Activated naive CD8-positive, alpha-beta T cell treated with anti-CD3 and anti-CD28 coated beads, Interleukin-2, amount 50 U/mL, for 16 hours (primary cell): Measurements from ENCODE around the gene KRTAP4-8.
"Not testable (repeated sequence)": the region's sequence is repeated elsewhere in the genome, so short reads cannot be mapped to it uniquely, and the experiment has no call there.

Experiments used
- DNase-seq: peaks from one replicate; pipeline ENCODE4 v3.0.0-alpha.2; 2020; ENCODE audit warnings: low read depth, low spot score

Gene KRTAP4-8

DNA sequence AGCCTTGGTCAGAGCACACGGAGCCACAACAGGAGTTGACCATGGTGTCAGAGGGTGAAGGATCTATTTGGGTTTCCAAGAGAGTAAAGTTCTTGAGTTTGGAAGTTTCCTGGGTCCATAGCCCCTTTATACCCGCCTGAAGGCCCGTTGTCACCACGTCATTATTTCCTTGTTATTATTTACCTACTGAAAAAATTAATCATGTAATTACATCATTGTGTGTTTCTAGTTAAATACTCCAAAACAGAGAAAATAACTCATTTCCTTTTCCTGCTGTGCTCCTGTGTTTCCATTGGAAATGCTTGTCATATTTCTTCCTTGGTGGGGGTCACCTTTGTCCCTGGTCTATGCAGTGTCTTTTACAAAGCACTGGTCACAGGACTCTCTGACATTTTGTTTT is at the start of gene KRTAP4-8:
KRTAP4-8 (minus strand) TSS at position 101 of the 400 bp plus-strand sequence; CDS start at position 43, 58 bp downstream.
- DNase-seq: no peak

DNA sequence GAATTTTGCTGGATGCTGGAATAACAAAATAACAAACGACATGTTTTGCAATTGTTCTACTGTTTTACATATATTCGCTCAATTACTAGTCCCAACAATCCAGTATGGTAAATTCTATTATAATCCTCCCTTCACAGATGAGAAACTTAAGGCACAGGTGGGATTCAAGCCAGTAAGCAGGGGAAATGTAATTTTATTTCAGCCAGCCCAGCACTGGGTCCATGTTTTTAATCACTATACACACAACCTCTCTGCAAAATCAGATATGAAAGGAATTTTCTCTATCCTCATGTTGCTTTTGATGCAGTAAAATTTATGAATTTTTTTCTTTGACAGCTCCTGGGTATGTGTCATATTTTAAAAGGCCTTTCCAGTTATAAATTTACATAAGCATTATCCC is 47.3 kb upstream of the KRTAP4-8 start:
- DNase-seq: no peak

- DNase-seq: no peak
Observed at GRCh38 chr17:41144846-41145245, 46.9 kb upstream of the KRTAP4-8 start.

DNA sequence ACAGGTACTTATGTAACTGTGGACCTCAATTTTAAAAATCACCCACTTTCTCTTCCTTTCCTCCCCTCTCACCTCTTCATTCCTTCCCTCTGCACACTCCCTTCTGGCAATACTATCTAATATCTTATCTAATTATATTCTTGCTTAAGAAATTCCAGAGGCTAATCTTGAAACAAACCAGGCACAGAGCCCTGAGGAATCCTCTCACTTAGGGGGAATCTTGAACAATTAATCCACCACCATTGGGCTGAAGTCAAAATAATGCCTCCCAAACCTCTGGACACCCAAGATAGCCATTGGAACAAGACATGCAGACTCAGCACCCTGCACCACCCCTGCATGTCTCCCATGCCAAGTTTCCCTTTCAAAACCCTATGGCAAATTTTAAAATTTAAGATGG is 43.4 kb upstream of the KRTAP4-8 start:
- DNase-seq: no peak

DNA sequence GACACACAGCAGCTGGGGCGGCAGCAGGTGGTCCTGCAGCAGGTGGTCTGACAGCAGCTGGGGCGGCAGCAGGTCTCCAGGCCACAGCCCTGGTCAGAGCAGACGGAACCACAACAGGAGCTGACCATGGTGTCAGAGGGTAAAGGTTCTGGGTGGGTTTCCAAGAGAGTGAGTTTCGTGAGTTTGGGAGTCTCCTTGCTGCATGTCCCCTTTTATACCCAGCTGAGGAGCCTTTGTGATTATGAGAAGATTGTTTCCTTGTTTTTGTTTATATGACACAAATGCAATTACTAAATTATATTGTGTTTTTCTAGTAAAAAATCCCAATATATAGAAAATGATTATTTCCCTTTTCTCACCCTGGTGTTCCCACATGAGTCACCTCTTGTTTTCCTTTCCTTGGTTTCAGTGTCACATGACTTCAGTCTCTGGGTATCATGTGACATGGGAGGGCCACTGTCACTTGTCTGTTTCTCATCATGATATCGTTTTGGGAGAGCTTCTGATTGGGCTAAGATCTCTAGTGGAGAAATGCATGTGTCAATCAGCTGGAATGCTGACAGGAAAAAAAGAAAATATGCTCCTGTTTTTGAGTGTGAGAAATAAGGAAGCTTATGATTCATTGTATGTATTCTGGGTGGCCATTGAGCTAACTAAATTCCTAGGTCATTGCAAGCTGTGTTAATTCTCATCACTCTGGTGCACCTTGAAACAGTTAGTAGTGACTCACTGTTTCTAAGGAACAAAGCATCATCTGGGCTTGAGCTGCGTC is 42.6 kb upstream of the KRTAP4-8 start, which contains the start of gene KRTAP4-6:
KRTAP4-6 (minus strand) TSS at position 185 of the 772 bp plus-strand sequence; CDS start at position 128, 57 bp downstream.
- DNase-seq: no peak

DNA sequence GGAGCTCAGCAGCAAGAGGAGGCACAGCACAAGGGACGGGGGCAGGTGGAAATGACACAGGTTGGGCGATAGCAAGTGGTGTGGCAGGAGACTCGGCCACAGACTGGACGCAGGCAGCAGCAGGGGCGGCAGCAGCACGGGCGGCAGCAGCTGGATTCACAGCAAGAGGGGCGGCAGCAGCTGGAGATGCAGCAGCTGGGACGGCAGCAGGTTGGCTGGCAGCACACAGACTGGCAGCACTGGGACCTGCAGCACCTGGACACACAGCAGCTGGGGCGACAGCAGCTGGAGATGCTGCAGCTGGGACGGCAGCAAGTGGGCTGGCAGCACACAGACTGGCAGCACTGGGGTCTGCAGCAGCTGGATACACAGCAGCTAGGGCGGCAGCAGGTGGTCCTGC is 41.9 kb upstream of the KRTAP4-8 start:
- not testable (repeated sequence) for DNase-seq

DNA sequence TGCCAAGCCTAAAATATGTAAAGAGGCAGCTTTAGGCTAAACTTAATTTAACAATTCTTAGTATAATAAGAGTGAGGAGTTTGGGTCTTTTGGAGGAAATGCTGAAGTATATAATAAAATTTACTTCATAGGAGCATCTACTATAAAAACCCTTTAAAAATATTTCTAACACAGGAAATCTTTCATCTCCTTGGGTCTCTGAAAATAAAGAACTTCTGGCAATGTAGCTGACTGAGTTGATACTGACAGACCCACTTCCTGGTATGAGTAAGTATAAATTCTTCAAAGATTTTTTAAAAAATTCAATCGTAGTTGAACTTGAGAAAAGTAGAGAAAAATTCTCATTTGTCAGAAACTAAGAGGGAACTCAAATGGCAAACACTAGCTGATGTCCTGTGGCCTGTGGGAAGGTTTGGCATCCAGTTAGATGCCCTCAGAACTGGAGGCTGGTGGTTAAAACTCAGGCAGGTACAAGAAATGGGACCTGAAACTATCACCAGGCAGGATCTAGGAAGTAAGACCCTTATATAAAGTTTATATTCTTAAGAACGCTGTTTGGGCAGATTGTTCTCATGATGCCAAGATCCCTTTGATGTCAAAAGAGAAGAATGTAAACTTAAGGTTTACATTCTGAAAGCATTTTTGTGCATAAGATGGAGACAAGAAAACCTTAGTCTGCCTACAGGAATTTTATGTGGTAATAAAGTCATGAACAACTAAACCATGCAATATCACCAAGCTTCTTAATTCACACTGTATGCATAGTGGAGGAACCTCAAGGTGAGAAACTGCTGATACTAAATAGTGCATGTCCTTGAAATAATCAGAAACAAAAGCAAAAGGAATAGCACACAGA is 36.2 kb upstream of the KRTAP4-8 start:
- no peak for DNase-seq

- DNase-seq: no peak
Observed at GRCh38 chr17:41131979-41132378, 34.0 kb upstream of the KRTAP4-8 start.

GRCh38 chr17:41127371-41127770 is 29.4 kb upstream of the KRTAP4-8 start:
- no peak for DNase-seq

DNA sequence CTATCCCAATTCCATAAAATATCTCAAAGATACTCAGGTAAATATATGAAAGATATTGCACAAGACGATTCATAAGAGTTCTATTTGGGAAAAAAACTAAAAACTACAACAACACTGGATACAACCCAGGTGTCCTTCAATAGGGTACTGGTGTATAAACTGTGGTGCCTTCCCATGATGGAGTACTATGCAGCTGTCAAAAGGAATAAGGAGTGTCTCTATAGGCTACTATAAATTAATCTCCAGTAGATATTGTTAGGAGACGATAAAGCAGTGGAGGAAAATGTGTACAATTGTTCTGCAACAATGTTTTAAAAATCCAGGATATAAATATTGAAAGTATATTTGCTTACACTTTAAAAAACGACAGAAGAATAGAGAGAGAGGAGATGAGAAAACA is 28.5 kb upstream of the KRTAP4-8 start:
- DNase-seq: no peak

DNA sequence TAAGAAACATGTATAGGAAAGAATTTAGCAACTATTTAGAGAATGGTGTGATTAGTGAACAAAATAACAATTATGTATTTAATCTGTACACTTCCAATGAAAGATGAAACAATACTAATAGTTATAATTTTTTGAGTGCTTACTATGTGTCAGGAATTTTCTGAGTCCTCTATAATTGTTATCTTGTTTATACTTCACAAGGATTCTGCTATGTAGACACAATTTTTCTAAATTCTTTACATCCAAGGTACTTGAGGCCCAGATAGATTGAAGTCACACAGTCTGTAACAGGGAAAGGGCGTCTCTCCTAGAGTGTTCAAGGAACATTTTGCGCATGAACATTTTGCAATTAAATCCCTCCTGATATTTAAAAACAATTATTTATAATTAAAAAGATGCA is 27.1 kb upstream of the KRTAP4-8 start:
- no peak for DNase-seq

GRCh38 chr17:41123991-41124371 is 26.0 kb upstream of the KRTAP4-8 start, which contains the start of gene KRTAP4-12:
TSS of gene KRTAP4-12 (minus strand) at chr17:41124182. CDS start at chr17:41124122, 60 bp downstream.
- DNase-seq: not testable (repeated sequence)

GRCh38 chr17:41123292-41123990 is 25.5 kb upstream of the KRTAP4-8 start:
- DNase-seq: not testable (repeated sequence)

GRCh38 chr17:41121742-41122141 is 23.8 kb upstream of the KRTAP4-8 start:
- no peak for DNase-seq

- DNase-seq: not testable (repeated sequence)
Observed at GRCh38 chr17:41119696-41120690, 22.1 kb upstream of the KRTAP4-8 start.

GRCh38 chr17:41118721-41119120 is 20.8 kb upstream of the KRTAP4-8 start:
- no peak for DNase-seq

DNA sequence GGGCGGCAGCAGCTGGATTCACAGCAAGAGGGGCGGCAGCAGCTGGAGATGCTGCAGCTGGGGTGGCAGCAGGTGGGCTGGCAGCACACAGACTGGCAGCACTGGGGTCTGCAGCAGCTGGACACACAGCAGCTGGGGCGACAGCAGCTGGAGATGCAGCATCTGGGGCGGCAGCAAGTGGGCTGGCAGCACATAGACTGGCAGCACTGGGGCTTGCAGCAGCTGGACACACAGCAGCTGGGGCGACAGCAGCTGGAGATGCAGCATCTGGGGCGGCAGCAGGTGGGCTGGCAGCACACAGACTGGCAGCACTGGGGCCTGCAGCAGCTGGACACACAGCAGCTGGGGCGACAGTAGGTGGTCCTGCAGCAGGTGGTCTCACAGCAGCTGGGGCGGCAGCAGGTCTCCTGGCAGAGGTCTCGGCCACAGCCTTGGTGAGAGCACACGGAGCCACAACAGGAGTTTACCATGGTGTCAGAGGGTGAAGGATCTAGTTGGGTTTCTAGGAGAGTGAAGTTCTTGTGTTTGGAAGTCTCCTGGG is 20.0 kb upstream of the KRTAP4-8 start, which contains the start of gene KRTAP4-11:
KRTAP4-11 (minus strand) TSS at position 528 of the 541 bp plus-strand sequence; CDS start at position 470, 58 bp downstream.
- not testable (repeated sequence) for DNase-seq

DNA sequence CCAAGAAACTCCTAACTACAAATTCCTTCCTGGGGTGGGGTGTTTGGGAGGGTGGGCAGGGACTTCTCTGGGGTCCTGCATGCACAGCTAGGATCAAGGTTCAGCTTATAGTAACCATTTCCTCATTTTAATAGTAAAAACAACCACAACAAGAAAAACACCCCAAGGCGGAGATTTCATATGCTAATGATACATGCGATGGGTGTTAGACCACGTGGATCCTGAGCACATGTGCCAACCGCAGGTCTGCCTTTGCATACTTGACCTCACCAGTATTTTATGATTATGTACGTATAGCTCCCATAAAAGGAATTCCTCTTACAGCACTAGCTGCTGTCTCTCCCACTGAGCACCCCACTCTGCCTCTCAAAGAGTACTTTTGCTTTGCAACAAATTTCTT is 18.4 kb upstream of the KRTAP4-8 start:
- DNase-seq: no peak

DNA sequence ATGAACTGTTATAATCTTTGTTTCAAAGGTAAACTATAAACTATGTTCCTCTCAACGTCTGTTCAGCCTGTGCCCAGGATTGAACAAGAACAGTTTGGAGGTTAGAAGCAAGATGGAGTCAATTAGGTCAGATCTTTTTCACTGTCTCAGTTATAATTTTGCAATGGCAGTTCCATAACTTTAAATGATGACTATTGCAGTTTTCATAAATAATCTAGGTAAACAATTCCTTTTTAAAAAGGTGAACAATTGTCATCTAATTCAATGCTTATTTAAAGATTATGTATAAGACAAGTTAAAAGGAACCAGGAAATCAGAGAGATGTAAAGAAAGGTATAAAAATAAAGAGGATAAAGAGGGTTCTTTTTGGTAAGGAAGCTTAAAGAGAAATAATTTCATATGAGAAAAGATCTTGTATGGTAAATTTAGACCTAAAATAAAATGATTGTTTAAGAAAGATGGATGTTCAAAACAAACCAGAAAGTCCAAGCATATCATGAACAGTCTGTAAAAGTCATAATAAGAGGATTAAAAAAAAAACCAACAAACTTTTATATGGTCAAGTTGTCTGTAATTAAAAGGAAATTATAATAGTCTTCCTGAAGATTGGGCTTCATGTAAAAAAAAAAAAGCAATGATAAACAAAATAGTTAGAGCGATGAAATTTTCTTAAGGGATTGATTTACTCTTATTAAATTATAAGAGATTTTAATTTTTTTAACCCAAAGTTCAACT is 13.4 kb upstream of the KRTAP4-8 start:
- DNase-seq: no peak
